PC-9 (cell line): Measurements from ENCODE around the gene LKAAEAR1. TPM values are rescaled to one million over a fixed set of nuclear protein-coding genes. Genes with fewer than 3 reads are reported as not detected.
"Not testable (repeated sequence)": the region's sequence is repeated elsewhere in the genome, so short reads cannot be mapped to it uniquely, and the experiment has no call there.

Experiments
- BruUV-seq: library from RNA; stranded (reverse); fragments of 400-500 nt; replicated peaks from 2 replicates; lab custom pipeline; 2021; lab: Mats Ljungman, UMichigan
- CTCF ChIA-PET: fragments of 300-600 bp; sonication (Branson Sonifier 250); formaldehyde crosslinking; loops from one replicate; lab custom pipeline; 2022; ENCODE audit warnings: antibody characterized with exemption; lab: Charles Lee
- POLR2A ChIA-PET: fragments of 300-600 bp; sonication (Branson Sonifier 250); formaldehyde crosslinking; loops from one replicate; lab custom pipeline; 2022; ENCODE audit warnings: antibody characterized with exemption; ENCODE audit not compliant: unreplicated experiment; lab: Charles Lee
- DNase-seq, 2 experiments: peaks; one replicate each; pipeline versions ENCODE4 v3.0.0 to v3.0.0-alpha.2; 2015 to 2022; ENCODE audit warnings: mixed read lengths in 1 of 2
- H2AFZ ChIP-seq: fragments of 200-600 bp; sonication (generic); 2 replicates; pipeline ENCODE4 v1.8.1; 2017; ENCODE audit warnings: antibody characterized with exemption
- H3F3A ChIP-seq: fragments of 200-600 bp; sonication (generic); 2 replicates; pipeline ENCODE4 v1.8.1; 2017; ENCODE audit warnings: antibody characterized with exemption, mild to moderate bottlenecking, low read depth; ENCODE audit not compliant: insufficient read depth
- H3K27ac ChIP-seq: fragments of 200-600 bp; sonication (generic); 2 replicates; pipeline ENCODE4 v1.6.1; 2016; ENCODE audit warnings: mixed run types
- H3K27me3 ChIP-seq: fragments of 200-600 bp; sonication (generic); 2 replicates; pipeline ENCODE4 v1.6.1; 2016; ENCODE audit warnings: low read depth, mixed run types; ENCODE audit not compliant: insufficient read depth
- H3K36me3 ChIP-seq: fragments of 200-600 bp; sonication (generic); 2 replicates; pipeline ENCODE4 v1.6.1; 2016; ENCODE audit warnings: low read depth, mixed run types
- H3K4me1 ChIP-seq: fragments of 200-600 bp; sonication (generic); replicated peaks from 2 replicates; pipeline ENCODE4 v1.6.1; 2016; ENCODE audit warnings: mixed run types; ENCODE audit not compliant: insufficient read depth
- H3K4me2 ChIP-seq: fragments of 200-600 bp; sonication (generic); 2 replicates; pipeline ENCODE4 v1.6.1; 2017; ENCODE audit warnings: mixed run types
- H3K4me3 ChIP-seq: fragments of 200-600 bp; sonication (generic); 2 replicates; pipeline ENCODE4 v1.6.1; 2016; ENCODE audit warnings: mixed run types
- H3K79me2 ChIP-seq: fragments of 200-600 bp; sonication (generic); 2 replicates; pipeline ENCODE4 v1.6.1; 2017; ENCODE audit warnings: low read depth, mixed run types
- H3K9me2 ChIP-seq: fragments of 200-600 bp; sonication (generic); 2 replicates; pipeline ENCODE4 v1.8.1; 2017; ENCODE audit warnings: mild to moderate bottlenecking; ENCODE audit not compliant: insufficient read depth
- H3K9me3 ChIP-seq: fragments of 200-600 bp; sonication (generic); 2 replicates; pipeline ENCODE4 v1.8.1; 2016; ENCODE audit warnings: low read depth; ENCODE audit not compliant: insufficient read depth
- H4K20me1 ChIP-seq: fragments of 200-600 bp; sonication (generic); 2 replicates; pipeline ENCODE4 v1.8.1; 2017; ENCODE audit not compliant: insufficient read depth
- CTCF ChIP-seq: fragments of 200-600 bp; sonication (generic); conservative IDR thresholded peaks from 2 replicates; pipeline ENCODE4 v1.6.1; 2017; ENCODE audit warnings: mixed run types, antibody characterized with exemption, mild to moderate bottlenecking, moderate library complexity
- EZH2 ChIP-seq: fragments of 200-600 bp; sonication (generic); IDR thresholded peaks from 2 replicates; pipeline ENCODE4 v1.8.0; 2017; ENCODE audit warnings: antibody characterized with exemption, low read depth
- intact Hi-C: fragments of 100-400 bp; cut with micrococcal nuclease; formaldehyde crosslinking; loops from one replicate; pipeline ENCODE4 v1.10.0; 2022; ENCODE audit not compliant: unreplicated experiment
- total RNA-seq: library from RNA; stranded (reverse); gene quantifications from 2 replicates; pipeline ENCODE4 v1.2.3, GENCODE V29; 2021

LKAAEAR1 gene
- total RNA-seq, 1 experiment from 2014 or later = not detected

GRCh38 chr20:64130271-64130670 lies 46.1 kb upstream of the LKAAEAR1 start:
- Histone ChIP-seq H3F3A (peaks cover 6% of the 10 kb centered on the region; the same call in 1 of the 2 replicates), H3K79me2 (no peaks in the 10 kb centered on the region), H3K9me2 (no peaks in the 10 kb centered on the region), H3K4me3 (no peak overlapping the region), H3K4me2 (no peak overlapping the region), H3K9me3 (no peaks in the 10 kb centered on the region; the same call in 1 of the 2 replicates), H3K36me3 (no peaks in the 10 kb centered on the region), H3K27me3 (peaks cover 38% of the 10 kb centered on the region), H3K27ac (no peak overlapping the region), H3K4me1 (no peaks in the 10 kb centered on the region), H4K20me1 (0 out of 2 replicates have a peak, but pooled peaks cover 10% of the 10 kb centered on the region), H2AFZ (no peak overlapping the region)
- ChIA-PET POLR2A (no interaction called here), CTCF (no interaction called here)
- BruUV-seq = no TSS peak
- intact Hi-C loops = no loop called here
- no peak for TF ChIP-seq CTCF
- no peak for TF ChIP-seq EZH2
- no peak for DNase-seq

GRCh38 chr20:64129146-64129782 lies 45.1 kb upstream of the LKAAEAR1 start:
- Histone ChIP-seq H3K27ac (no peak overlapping the region), H3K4me1 (no peaks in the 10 kb centered on the region), H3F3A (peaks cover 5% of the 10 kb centered on the region; the same call in 1 of the 2 replicates), H3K36me3 (no peaks in the 10 kb centered on the region), H3K4me3 (no peak overlapping the region), H4K20me1 (0 out of 2 replicates have a peak, but pooled peaks cover 10% of the 10 kb centered on the region), H3K4me2 (no peak overlapping the region), H3K9me2 (no peaks in the 10 kb centered on the region), H3K79me2 (no peaks in the 10 kb centered on the region), H2AFZ (no peak overlapping the region), H3K27me3 (peaks cover 48% of the 10 kb centered on the region), H3K9me3 (no peaks in the 10 kb centered on the region; the same call in 1 of the 2 replicates)
- ChIA-PET CTCF (no interaction called here), POLR2A (no interaction called here)
- intact Hi-C loops = no loop called here
- no peak for DNase-seq
- TF ChIP-seq CTCF (no peak), EZH2 (no peak)
- BruUV-seq = no TSS peak

- H3K36me3 ChIP-seq, BruUV-seq, H3K4me3 ChIP-seq, H3K9me3 ChIP-seq, H3F3A ChIP-seq, H3K79me2 ChIP-seq, H3K9me2 ChIP-seq, H4K20me1 ChIP-seq, DNase-seq, POLR2A ChIA-PET, H3K4me2 ChIP-seq, H3K4me1 ChIP-seq, H2AFZ ChIP-seq: not testable (repeated sequence)
- intact Hi-C loops = loop anchor here (5.0 kb wide), 3 partner anchors 41 to 166 kb away; partner anchors contain the start of genes LKAAEAR1, OPRL1 and UCKL1
- H3K27ac ChIP-seq = peak overlapping the region; percentile 34; the same call in 1 of the 2 replicates
- CTCF ChIA-PET = interaction anchor here (0.7 kb wide), 1 partner anchor 70 kb away, joined by 4 read pairs; no protein-coding TSS in a partner anchor
- H3K27me3 ChIP-seq = peaks cover 59% of the 10 kb centered on the region
These were observed 39.3 kb upstream of the LKAAEAR1 start for GRCh38 chr20:64123517-64123916.

- DNase-seq, H3K4me2 ChIP-seq, H3K9me3 ChIP-seq, H3K4me3 ChIP-seq, H2AFZ ChIP-seq, H3K4me1 ChIP-seq, H3F3A ChIP-seq, H3K79me2 ChIP-seq, H4K20me1 ChIP-seq, BruUV-seq, POLR2A ChIA-PET, CTCF ChIA-PET, H3K27ac ChIP-seq, H3K9me2 ChIP-seq, H3K36me3 ChIP-seq: not testable (repeated sequence)
- peaks cover 53% of the 10 kb centered on the region for H3K27me3 ChIP-seq
- intact Hi-C loops = loop anchor here (5.0 kb wide), 3 partner anchors 41 to 166 kb away; partner anchors contain the start of genes LKAAEAR1, OPRL1 and UCKL1
These were observed 38.7 kb upstream of the LKAAEAR1 start for GRCh38 chr20:64122927-64123326.
